ENCODE measurements around the gene ZNF318.

Gene ZNF318

GRCh38 chr6:43328528-43328927, 40.9 kb downstream of the ZNF318 start:
- H3K4me1 ChIP-seq (ENCODE audit: control insufficient read depth, low read length), result peaks cover 7% of the 10 kb centered on the region
- TF ChIP-seq EZH2phosphoT487 (IDR thresholded peaks at IDR 0.05; ENCODE audit: borderline replicate concordance, low read length) (no peak), CTCF (IDR thresholded peaks at IDR 0.05; ENCODE audit: low read depth, low read length, poor library complexity, severe bottlenecking) (no peak)
- no peaks in the 10 kb centered on the region for H3K9me2 ChIP-seq (replicated peaks; ENCODE audit: control insufficient read depth, low read length)
- H3K4me2 ChIP-seq (ENCODE audit: low read length), result no peak overlapping the region
- no peaks in the 10 kb centered on the region for H3K27me3 ChIP-seq (ENCODE audit: control insufficient read depth, low read length)
- H4K20me1 ChIP-seq (ENCODE audit: control insufficient read depth, insufficient read depth, low read depth, low read length), result no peaks in the 10 kb centered on the region
- H3K79me2 ChIP-seq (ENCODE audit: control insufficient read depth, low read length), result peaks cover 5% of the 10 kb centered on the region; the same call in 1 of the 2 replicates
- peaks cover 73% of the 10 kb centered on the region for H3K36me3 ChIP-seq (ENCODE audit: control insufficient read depth, low read length)
- H3K9me3 ChIP-seq (ENCODE audit: control insufficient read depth, insufficient read depth, low read length), result peaks cover 3% of the 10 kb centered on the region; the same call in 1 of the 2 replicates
- H3F3A ChIP-seq (ENCODE audit: control insufficient read depth, insufficient read depth), result peaks cover 27% of the 10 kb centered on the region
- H3K27ac ChIP-seq (ENCODE audit: low read depth, low read length), result no peak overlapping the region
- H3K4me3 ChIP-seq (ENCODE audit: low read length), result no peak overlapping the region

GRCh38 chr6:43325876-43326275, 43.6 kb downstream of the ZNF318 start:
- no peak overlapping the region for H3K4me3 ChIP-seq (ENCODE audit: low read length)
- H3K36me3 ChIP-seq (ENCODE audit: control insufficient read depth, low read length), result peaks cover 62% of the 10 kb centered on the region
- no peaks in the 10 kb centered on the region for H3K27me3 ChIP-seq (ENCODE audit: control insufficient read depth, low read length)
- no peak overlapping the region for H3K4me2 ChIP-seq (ENCODE audit: low read length)
- TF ChIP-seq EZH2phosphoT487 (IDR thresholded peaks at IDR 0.05; ENCODE audit: borderline replicate concordance, low read length) (no peak), CTCF (IDR thresholded peaks at IDR 0.05; ENCODE audit: low read depth, low read length, poor library complexity, severe bottlenecking) (no peak)
- H3K27ac ChIP-seq (ENCODE audit: low read depth, low read length), result no peak overlapping the region
- no peaks in the 10 kb centered on the region for H3K9me2 ChIP-seq (replicated peaks; ENCODE audit: control insufficient read depth, low read length)
- H3K4me1 ChIP-seq (ENCODE audit: control insufficient read depth, low read length), result peaks cover 31% of the 10 kb centered on the region
- peaks cover 28% of the 10 kb centered on the region for H3F3A ChIP-seq (ENCODE audit: control insufficient read depth, insufficient read depth)
- peaks cover 17% of the 10 kb centered on the region; the same call in 1 of the 2 replicates for H3K79me2 ChIP-seq (ENCODE audit: control insufficient read depth, low read length)
- peaks cover 3% of the 10 kb centered on the region; the same call in 1 of the 2 replicates for H3K9me3 ChIP-seq (ENCODE audit: control insufficient read depth, insufficient read depth, low read length)
- no peaks in the 10 kb centered on the region for H4K20me1 ChIP-seq (ENCODE audit: control insufficient read depth, insufficient read depth, low read depth, low read length)

GRCh38 chr6:43318011-43318410, 51.4 kb downstream of the ZNF318 start:
- Histone ChIP-seq H3K9me2 (replicated peaks; ENCODE audit: control insufficient read depth, low read length) (no peaks in the 10 kb centered on the region), H3K4me3 (ENCODE audit: low read length) (peak overlapping the region; percentile 59), H3K9me3 (ENCODE audit: control insufficient read depth, insufficient read depth, low read length) (no peaks in the 10 kb centered on the region), H3K27me3 (ENCODE audit: control insufficient read depth, low read length) (no peaks in the 10 kb centered on the region), H3K36me3 (ENCODE audit: control insufficient read depth, low read length) (peaks cover 38% of the 10 kb centered on the region), H3F3A (ENCODE audit: control insufficient read depth, insufficient read depth) (peaks cover 60% of the 10 kb centered on the region), H3K27ac (ENCODE audit: low read depth, low read length) (peak overlapping the region; percentile 87), H4K20me1 (ENCODE audit: control insufficient read depth, insufficient read depth, low read depth, low read length) (no peaks in the 10 kb centered on the region), H3K79me2 (ENCODE audit: control insufficient read depth, low read length) (0 out of 2 replicates have a peak, but pooled peaks cover 8% of the 10 kb centered on the region), H3K4me2 (ENCODE audit: low read length) (peak overlapping the region; percentile 79), H3K4me1 (ENCODE audit: control insufficient read depth, low read length) (peaks cover 94% of the 10 kb centered on the region)
- TF ChIP-seq EZH2phosphoT487 (IDR thresholded peaks at IDR 0.05; ENCODE audit: borderline replicate concordance, low read length), result no peak
- no peak for TF ChIP-seq CTCF (IDR thresholded peaks at IDR 0.05; ENCODE audit: low read depth, low read length, poor library complexity, severe bottlenecking)
